ENCODE measurements around the gene GRIN1.

The GRIN1 gene

DNA sequence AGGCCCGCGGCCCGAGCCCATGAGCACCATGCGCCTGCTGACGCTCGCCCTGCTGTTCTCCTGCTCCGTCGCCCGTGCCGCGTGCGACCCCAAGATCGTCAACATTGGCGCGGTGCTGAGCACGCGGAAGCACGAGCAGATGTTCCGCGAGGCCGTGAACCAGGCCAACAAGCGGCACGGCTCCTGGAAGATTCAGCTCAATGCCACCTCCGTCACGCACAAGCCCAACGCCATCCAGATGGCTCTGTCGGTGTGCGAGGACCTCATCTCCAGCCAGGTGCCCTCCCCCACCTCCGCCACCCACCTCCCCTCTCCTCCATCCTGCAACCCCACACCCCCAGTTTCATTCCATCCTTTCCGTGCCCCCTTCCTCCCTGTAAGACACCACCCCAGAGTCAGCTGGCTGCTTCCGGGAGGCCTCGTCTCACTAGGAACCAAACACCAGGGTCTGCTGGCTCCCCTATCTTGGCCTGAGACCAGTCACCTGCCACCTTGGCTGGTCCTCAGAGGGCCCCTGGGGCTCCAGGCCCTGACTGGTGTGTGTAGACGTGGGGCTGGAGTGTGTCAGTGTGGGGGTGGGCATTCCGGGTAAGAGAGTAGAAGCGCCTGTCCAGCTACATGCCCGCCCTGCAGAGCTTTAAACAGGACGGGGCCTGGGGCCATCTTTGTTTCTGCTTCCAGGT lies 655 bp downstream of the GRIN1 start:
- no CpG with 5 or more reads among the region's 37 CpGs for WGBS, 2 donors (ENCODE audit: extremely low coverage in 2 of 2, insufficient read length in 2 of 2, insufficient replicate concordance in 1 of 2)
- no peak overlapping the region for H3K18ac ChIP-seq (ENCODE audit: low read length)
- H2BK120ac ChIP-seq (ENCODE audit: low read depth, low read length): no peak overlapping the region
- no peak overlapping the region for H3K27ac ChIP-seq (replicated peaks; ENCODE audit: low read length)
- no peaks in the 10 kb centered on the region for H3K36me3 ChIP-seq (replicated peaks in 1 of 2; ENCODE audit: control insufficient read depth in 2 of 2, insufficient read depth in 2 of 2, low read length in 2 of 2)
- H3K4me1 ChIP-seq (ENCODE audit: control insufficient read depth in 2 of 2, insufficient read depth in 1 of 2, low read depth in 1 of 2, low read length in 2 of 2): peaks cover 0 to 2% of the 10 kb centered on the region in 2 donors
- no peak for DNase-seq (ENCODE audit: low spot score)
- no peak overlapping the region for H2AFZ ChIP-seq (ENCODE audit: low read length)
- H2BK15ac ChIP-seq (ENCODE audit: low read length): no peak overlapping the region
- no peak overlapping the region for H3K4me2 ChIP-seq (ENCODE audit: insufficient read depth, low read length, poor library complexity, severe bottlenecking)
- H3K14ac ChIP-seq (ENCODE audit: low read length): peak overlapping the region; percentile 89
- H3K4me3 ChIP-seq (ENCODE audit: low read length in 2 of 2): peak overlapping the region in 1 of 2 donors; percentile 68
- no peak overlapping the region for H3K4ac ChIP-seq (ENCODE audit: low read length)
- no peak overlapping the region for H2BK12ac ChIP-seq (ENCODE audit: low read length)
- no peak overlapping the region for H2AK5ac ChIP-seq (ENCODE audit: low read depth, low read length)
- H3K23ac ChIP-seq (ENCODE audit: low read depth, low read length, poor library complexity): peak overlapping the region; percentile 68
- H3K79me1 ChIP-seq (ENCODE audit: low read depth, low read length): peaks cover 2% of the 10 kb centered on the region
- no peak overlapping the region for H4K8ac ChIP-seq (ENCODE audit: low read depth, low read length)
- peaks cover 0 to 5% of the 10 kb centered on the region in 2 donors for H3K9me3 ChIP-seq (replicated peaks in 1 of 2; ENCODE audit: control insufficient read depth in 2 of 2, insufficient read depth in 1 of 2, low read depth in 1 of 2, low read length in 2 of 2)
- peak overlapping the region; percentile 44 for H3K9ac ChIP-seq (ENCODE audit: low read depth, low read length, poor library complexity)
- peaks cover 10 to 87% (median 76%) of the 10 kb centered on the region in 3 experiments for H3K27me3 ChIP-seq (ENCODE audit: control insufficient read depth in 3 of 3, insufficient read depth in 3 of 3, low read depth in 1 of 3, low read length in 3 of 3)
- H2BK5ac ChIP-seq (ENCODE audit: low read length): no peak overlapping the region
- H4K91ac ChIP-seq (ENCODE audit: low read depth, low read length, poor library complexity): no peak overlapping the region

DNA sequence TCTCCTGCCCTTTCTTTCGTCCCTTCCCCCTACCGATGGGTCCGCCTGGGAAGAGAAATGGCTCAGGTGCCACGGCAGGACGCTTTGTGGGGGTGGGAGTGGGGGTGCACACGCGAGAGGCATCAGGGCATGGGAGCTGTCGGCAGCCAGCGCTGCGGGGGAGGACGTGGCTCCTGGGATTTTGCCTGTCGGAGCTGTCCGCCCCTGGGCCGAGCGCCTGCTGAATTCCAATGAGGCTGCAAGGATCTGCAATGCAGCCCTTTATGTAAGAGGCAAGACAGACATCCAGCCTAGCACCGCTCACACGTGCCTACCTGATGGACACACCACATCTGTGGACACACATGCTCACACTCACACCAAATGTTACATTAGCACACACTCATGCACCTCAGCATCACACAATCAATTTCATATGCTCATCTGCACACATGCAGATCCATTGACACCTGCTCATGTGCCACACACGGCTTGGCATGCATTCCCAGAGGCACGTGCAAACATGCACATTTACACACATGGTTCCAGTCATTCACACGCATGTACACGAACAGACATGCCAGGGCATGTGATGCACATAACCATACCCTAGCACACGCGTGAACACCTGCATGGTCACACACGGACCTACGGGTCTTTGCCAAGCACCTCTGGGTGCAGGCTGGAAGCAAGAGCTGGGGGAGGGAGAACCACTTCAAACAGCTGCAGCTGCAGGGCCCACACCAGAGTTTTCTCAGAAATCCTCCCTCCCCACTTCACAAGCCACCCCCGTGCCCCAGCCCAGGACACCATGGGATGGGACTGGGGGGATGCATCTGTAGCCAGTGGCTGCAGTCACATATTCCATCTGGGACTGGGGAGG lies 1.4 kb downstream of the GRIN1 start:
- no CpG with 5 or more reads among the region's 26 CpGs for WGBS, 2 donors (ENCODE audit: extremely low coverage in 2 of 2, insufficient read length in 2 of 2, insufficient replicate concordance in 1 of 2)
- no peak overlapping the region for H2BK12ac ChIP-seq (ENCODE audit: low read length)
- H4K8ac ChIP-seq (ENCODE audit: low read depth, low read length): no peak overlapping the region
- H2AK5ac ChIP-seq (ENCODE audit: low read depth, low read length): no peak overlapping the region
- H3K9ac ChIP-seq (ENCODE audit: low read depth, low read length, poor library complexity): peak overlapping the region; percentile 50
- H3K23ac ChIP-seq (ENCODE audit: low read depth, low read length, poor library complexity): peak overlapping the region; percentile 68
- no peak overlapping the region for H3K27ac ChIP-seq (replicated peaks; ENCODE audit: low read length)
- H2BK15ac ChIP-seq (ENCODE audit: low read length): no peak overlapping the region
- no peak overlapping the region for H3K18ac ChIP-seq (ENCODE audit: low read length)
- H3K4ac ChIP-seq (ENCODE audit: low read length): no peak overlapping the region
- H3K27me3 ChIP-seq (ENCODE audit: control insufficient read depth in 3 of 3, insufficient read depth in 3 of 3, low read depth in 1 of 3, low read length in 3 of 3): peaks cover 10 to 87% (median 76%) of the 10 kb centered on the region in 3 experiments
- no peak overlapping the region for H2AFZ ChIP-seq (ENCODE audit: low read length)
- H3K14ac ChIP-seq (ENCODE audit: low read length): no peak overlapping the region
- peaks cover 0 to 5% of the 10 kb centered on the region in 2 donors for H3K9me3 ChIP-seq (replicated peaks in 1 of 2; ENCODE audit: control insufficient read depth in 2 of 2, insufficient read depth in 1 of 2, low read depth in 1 of 2, low read length in 2 of 2)
- no peak overlapping the region for H4K91ac ChIP-seq (ENCODE audit: low read depth, low read length, poor library complexity)
- no peak for DNase-seq (ENCODE audit: low spot score)
- peaks cover 2% of the 10 kb centered on the region for H3K79me1 ChIP-seq (ENCODE audit: low read depth, low read length)
- no peak overlapping the region for H3K4me2 ChIP-seq (ENCODE audit: insufficient read depth, low read length, poor library complexity, severe bottlenecking)
- no peak overlapping the region for H2BK5ac ChIP-seq (ENCODE audit: low read length)
- peaks cover 0 to 2% of the 10 kb centered on the region in 2 donors for H3K4me1 ChIP-seq (ENCODE audit: control insufficient read depth in 2 of 2, insufficient read depth in 1 of 2, low read depth in 1 of 2, low read length in 2 of 2)
- no peaks in the 10 kb centered on the region for H3K36me3 ChIP-seq (replicated peaks in 1 of 2; ENCODE audit: control insufficient read depth in 2 of 2, insufficient read depth in 2 of 2, low read length in 2 of 2)
- no peak overlapping the region for H2BK120ac ChIP-seq (ENCODE audit: low read depth, low read length)
- peak overlapping the region in 1 of 2 donors; percentile 3 for H3K4me3 ChIP-seq (ENCODE audit: low read length in 2 of 2)

- Histone ChIP-seq H3K36me3 (replicated peaks in 1 of 2; ENCODE audit: control insufficient read depth in 2 of 2, insufficient read depth in 2 of 2, low read length in 2 of 2) (no peaks in the 10 kb centered on the region), H2BK5ac (ENCODE audit: low read length) (no peak overlapping the region), H3K23ac (ENCODE audit: low read depth, low read length, poor library complexity) (peak overlapping the region; percentile 61), H3K4me3 (ENCODE audit: low read length in 2 of 2) (no peak overlapping the region), H3K27me3 (ENCODE audit: control insufficient read depth in 3 of 3, insufficient read depth in 3 of 3, low read depth in 1 of 3, low read length in 3 of 3) (peaks cover 10 to 87% (median 72%) of the 10 kb centered on the region in 3 experiments), H2BK15ac (ENCODE audit: low read length) (no peak overlapping the region), H3K4ac (ENCODE audit: low read length) (no peak overlapping the region), H4K91ac (ENCODE audit: low read depth, low read length, poor library complexity) (no peak overlapping the region), H3K9ac (ENCODE audit: low read depth, low read length, poor library complexity) (peak overlapping the region; percentile 50), H2BK120ac (ENCODE audit: low read depth, low read length) (no peak overlapping the region), H2AFZ (ENCODE audit: low read length) (no peak overlapping the region), H3K4me1 (ENCODE audit: control insufficient read depth in 2 of 2, insufficient read depth in 1 of 2, low read depth in 1 of 2, low read length in 2 of 2) (peaks cover 0 to 2% of the 10 kb centered on the region in 2 donors), H3K79me1 (ENCODE audit: low read depth, low read length) (no peaks in the 10 kb centered on the region), H3K27ac (replicated peaks; ENCODE audit: low read length) (no peak overlapping the region), H3K4me2 (ENCODE audit: insufficient read depth, low read length, poor library complexity, severe bottlenecking) (no peak overlapping the region), H3K18ac (ENCODE audit: low read length) (no peak overlapping the region), H3K14ac (ENCODE audit: low read length) (no peak overlapping the region), H2BK12ac (ENCODE audit: low read length) (no peak overlapping the region), H4K8ac (ENCODE audit: low read depth, low read length) (no peak overlapping the region), H2AK5ac (ENCODE audit: low read depth, low read length) (no peak overlapping the region), H3K9me3 (replicated peaks in 1 of 2; ENCODE audit: control insufficient read depth in 2 of 2, insufficient read depth in 1 of 2, low read depth in 1 of 2, low read length in 2 of 2) (peaks cover 0 to 5% of the 10 kb centered on the region in 2 donors)
- DNase-seq (ENCODE audit: low spot score): no peak
- no CpG with 5 or more reads among the region's 17 CpGs for WGBS, 2 donors (ENCODE audit: extremely low coverage in 2 of 2, insufficient read length in 2 of 2, insufficient replicate concordance in 1 of 2)
Measured at GRCh38 chr9:137141050-137141810, 2.3 kb downstream of the GRIN1 start.

All from neuronal stem cell (in vitro differentiated cells).